HEK293 (cell line): Measurements from ENCODE around the gene LDLRAD4.

Experiments used
- CTCF ChIA-PET: fragments of 350-600 bp; formaldehyde crosslinking; extraction: SDS; loops from one replicate; lab custom pipeline; 2021; ENCODE audit warnings: antibody characterized with exemption; lab: Yijun Ruan, JAX
- POLR2A ChIA-PET: fragments of 300-600 bp; formaldehyde crosslinking; extraction: SDS; loops from one replicate; lab custom pipeline; 2020; ENCODE audit warnings: antibody characterized with exemption, inconsistent platforms; lab: Yijun Ruan, JAX
- H3K27ac ChIP-seq: fragments of 200-500 bp; sonication (Bioruptor generic); 2 replicates; pipeline ENCODE4 v1.5.1; 2014; ENCODE audit warnings: low read depth, low read length, control low read depth, inconsistent platforms; ENCODE audit errors: extremely low read depth
- H3K36me3 ChIP-seq, 2 experiments: fragments of 200-500 bp in 1 of 2; sonication (Bioruptor generic) in 1 of 2; 1 replicate in 1 of 2; 2 replicates in 1 of 2; pipeline ENCODE4 v1.5.1; 2014 to 2017; ENCODE audit warnings: inconsistent platforms in 2 of 2, low read length in 2 of 2; ENCODE audit not compliant: control insufficient read depth in 2 of 2, insufficient read depth in 1 of 2
- H3K4me1 ChIP-seq: fragments of 200-500 bp; sonication (Bioruptor generic); 2 replicates; pipeline ENCODE4 v1.5.1; 2014; ENCODE audit warnings: mild to moderate bottlenecking, low read length, inconsistent platforms; ENCODE audit not compliant: control insufficient read depth, insufficient read depth
- H3K4me3 ChIP-seq: 2 replicates; pipeline ENCODE4 v1.5.1; 2011; ENCODE audit warnings: low read depth, mild to moderate bottlenecking, control low read depth, low read length, moderate library complexity
- H3K9me3 ChIP-seq: fragments of 200-500 bp; sonication (Bioruptor generic); 2 replicates; pipeline ENCODE4 v1.5.1; 2014; ENCODE audit warnings: low read depth, low read length, inconsistent platforms; ENCODE audit not compliant: control insufficient read depth, insufficient read depth
- GLIS1 ChIP-seq: fragments of 450-650 bp; formaldehyde crosslinking; IDR thresholded peaks from 2 replicates; pipeline ENCODE4 v1.5.1; 2016; ENCODE audit warnings: missing biosample characterization, missing genetic modification characterization
- SETDB1 ChIP-seq: IDR thresholded peaks from one replicate; pipeline ENCODE4 v1.6.1; 2017; ENCODE audit warnings: mild to moderate bottlenecking, low read length, moderate library complexity, mixed read lengths; ENCODE audit not compliant: insufficient read length
- TRIM28 ChIP-seq: IDR thresholded peaks from 2 replicates; pipeline ENCODE4 v1.6.1; 2011; ENCODE audit warnings: low read length, control low read depth, borderline replicate concordance
- ZEB2 ChIP-seq: fragments of 450-650 bp; formaldehyde crosslinking; IDR thresholded peaks from 2 replicates; pipeline ENCODE4 v1.5.1; 2016; ENCODE audit warnings: missing biosample characterization, missing genetic modification characterization
- ZFP37 ChIP-seq: fragments of 450-650 bp; formaldehyde crosslinking; IDR thresholded peaks from 2 replicates; pipeline ENCODE4 v1.5.1; 2016; ENCODE audit warnings: missing biosample characterization, missing genetic modification characterization
- ZNF146 ChIP-seq: fragments of 450-650 bp; formaldehyde crosslinking; IDR thresholded peaks from 2 replicates; pipeline ENCODE4 v1.5.1; 2016; ENCODE audit warnings: missing biosample characterization, missing genetic modification characterization
- ZNF174 ChIP-seq: fragments of 450-650 bp; formaldehyde crosslinking; IDR thresholded peaks from 2 replicates; pipeline ENCODE4 v1.5.0; 2017; ENCODE audit warnings: missing biosample characterization, mild to moderate bottlenecking, missing genetic modification characterization
- ZNF211 ChIP-seq: fragments of 450-650 bp; formaldehyde crosslinking; IDR thresholded peaks from 2 replicates; pipeline ENCODE4 v1.5.1; 2016; ENCODE audit warnings: low read depth, missing biosample characterization, missing genetic modification characterization
- ZNF248 ChIP-seq: fragments of 450-650 bp; formaldehyde crosslinking; IDR thresholded peaks from 2 replicates; pipeline ENCODE4 v1.5.1; 2017; ENCODE audit warnings: missing biosample characterization, missing genetic modification characterization
- ZNF324 ChIP-seq: fragments of 450-650 bp; formaldehyde crosslinking; IDR thresholded peaks from 2 replicates; pipeline ENCODE4 v1.5.1; 2016; ENCODE audit warnings: missing biosample characterization, missing genetic modification characterization
- ZNF350 ChIP-seq: fragments of 450-650 bp; formaldehyde crosslinking; IDR thresholded peaks from 2 replicates; pipeline ENCODE4 v1.5.0; 2017; ENCODE audit warnings: missing biosample characterization, mild to moderate bottlenecking, missing genetic modification characterization
- ZNF530 ChIP-seq: fragments of 450-650 bp; formaldehyde crosslinking; IDR thresholded peaks from 2 replicates; pipeline ENCODE4 v1.5.1; 2016; ENCODE audit warnings: low read depth, missing biosample characterization, missing genetic modification characterization
- ZNF555 ChIP-seq: fragments of 450-650 bp; formaldehyde crosslinking; conservative IDR thresholded peaks from 2 replicates; pipeline ENCODE4 v1.5.1; 2017; ENCODE audit warnings: missing biosample characterization, mild to moderate bottlenecking, missing genetic modification characterization, inconsistent platforms
- ZNF621 ChIP-seq: fragments of 450-650 bp; formaldehyde crosslinking; IDR thresholded peaks from 2 replicates; pipeline ENCODE4 v1.5.1; 2017; ENCODE audit warnings: missing biosample characterization, missing genetic modification characterization
- ZNF670 ChIP-seq: fragments of 450-650 bp; formaldehyde crosslinking; IDR thresholded peaks from 2 replicates; pipeline ENCODE4 v1.5.1; 2016; ENCODE audit warnings: missing biosample characterization, missing genetic modification characterization, low read depth
- TF ChIP-seq, protein P1 (sequence below): fragments of 450-650 bp; formaldehyde crosslinking; IDR thresholded peaks from 2 replicates; pipeline ENCODE4 v1.5.1; 2016; ENCODE audit warnings: missing biosample characterization, missing genetic modification characterization
- TF ChIP-seq, protein P2 (sequence below): fragments of 450-650 bp; formaldehyde crosslinking; IDR thresholded peaks from 2 replicates; pipeline ENCODE4 v1.5.1; 2017; ENCODE audit warnings: missing biosample characterization, missing genetic modification characterization
- TF ChIP-seq, protein P3 (sequence below): fragments of 450-650 bp; formaldehyde crosslinking; IDR thresholded peaks from 2 replicates; pipeline ENCODE4 v1.5.1; 2016; ENCODE audit warnings: missing biosample characterization, missing genetic modification characterization
- TF ChIP-seq, protein P4 (sequence below): fragments of 450-650 bp; formaldehyde crosslinking; IDR thresholded peaks from 2 replicates; pipeline ENCODE4 v1.5.1; 2016; ENCODE audit warnings: missing biosample characterization, missing genetic modification characterization
- TF ChIP-seq, protein P5 (sequence below): fragments of 450-650 bp; formaldehyde crosslinking; IDR thresholded peaks from 2 replicates; pipeline ENCODE4 v1.5.1; 2017; ENCODE audit warnings: missing biosample characterization, missing genetic modification characterization
- TF ChIP-seq, protein P6 (sequence below): IDR thresholded peaks from 2 replicates; pipeline ENCODE4 v1.6.1; 2011; ENCODE audit warnings: mild to moderate bottlenecking, low read depth, low read length, borderline replicate concordance
- TF ChIP-seq, protein P7 (sequence below): fragments of 450-650 bp; formaldehyde crosslinking; IDR thresholded peaks from 2 replicates; pipeline ENCODE4 v1.5.0; 2017; ENCODE audit warnings: missing biosample characterization, missing genetic modification characterization, borderline replicate concordance
- TF ChIP-seq, protein P8 (sequence below): fragments of 450-650 bp; formaldehyde crosslinking; optimal IDR thresholded peaks from 2 replicates; pipeline ENCODE3; 2016; ENCODE audit warnings: missing biosample characterization, mild to moderate bottlenecking, missing genetic modification characterization

LDLRAD4 gene

DNA sequence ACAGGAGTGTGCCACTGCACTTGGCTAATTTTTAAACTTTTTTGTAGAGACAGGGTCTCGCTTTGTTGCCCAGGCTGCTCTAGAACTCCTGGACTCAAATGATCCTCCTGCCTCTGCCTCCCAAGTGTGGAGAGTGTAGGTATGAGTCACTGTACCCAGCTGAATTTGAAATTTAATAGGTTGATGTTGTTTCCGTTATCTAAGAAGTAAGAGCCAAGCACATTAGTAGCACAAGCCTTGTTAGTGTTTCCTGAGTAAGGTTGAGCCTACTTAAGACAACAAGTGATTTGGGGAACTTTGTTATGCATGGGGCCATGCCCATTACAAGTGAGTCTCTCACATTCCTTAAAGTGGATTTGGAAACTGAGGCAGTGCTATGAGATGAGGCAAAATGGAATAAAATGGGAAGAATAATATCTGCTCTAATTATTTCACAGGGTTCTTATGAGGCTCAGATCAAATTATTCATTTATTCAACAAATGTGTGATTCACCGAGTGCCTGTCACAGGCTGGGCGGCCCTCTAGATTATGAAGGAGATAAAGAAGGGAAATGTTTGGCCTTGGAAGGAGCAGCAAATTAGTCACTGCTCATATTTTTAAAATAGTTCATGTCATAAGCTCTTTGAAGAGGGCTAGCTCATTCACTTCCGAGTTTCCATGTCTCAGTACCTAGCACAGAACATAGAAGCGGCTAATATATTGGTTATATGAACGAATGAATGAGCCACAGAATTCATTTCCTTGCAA lies 217.2 kb downstream of the LDLRAD4 start (continued):
- TF ChIP-seq, protein P1, sequence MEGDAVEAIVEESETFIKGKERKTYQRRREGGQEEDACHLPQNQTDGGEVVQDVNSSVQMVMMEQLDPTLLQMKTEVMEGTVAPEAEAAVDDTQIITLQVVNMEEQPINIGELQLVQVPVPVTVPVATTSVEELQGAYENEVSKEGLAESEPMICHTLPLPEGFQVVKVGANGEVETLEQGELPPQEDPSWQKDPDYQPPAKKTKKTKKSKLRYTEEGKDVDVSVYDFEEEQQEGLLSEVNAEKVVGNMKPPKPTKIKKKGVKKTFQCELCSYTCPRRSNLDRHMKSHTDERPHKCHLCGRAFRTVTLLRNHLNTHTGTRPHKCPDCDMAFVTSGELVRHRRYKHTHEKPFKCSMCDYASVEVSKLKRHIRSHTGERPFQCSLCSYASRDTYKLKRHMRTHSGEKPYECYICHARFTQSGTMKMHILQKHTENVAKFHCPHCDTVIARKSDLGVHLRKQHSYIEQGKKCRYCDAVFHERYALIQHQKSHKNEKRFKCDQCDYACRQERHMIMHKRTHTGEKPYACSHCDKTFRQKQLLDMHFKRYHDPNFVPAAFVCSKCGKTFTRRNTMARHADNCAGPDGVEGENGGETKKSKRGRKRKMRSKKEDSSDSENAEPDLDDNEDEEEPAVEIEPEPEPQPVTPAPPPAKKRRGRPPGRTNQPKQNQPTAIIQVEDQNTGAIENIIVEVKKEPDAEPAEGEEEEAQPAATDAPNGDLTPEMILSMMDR (tag by site-specific recombination) = no peak
- TF ChIP-seq, protein P2, sequence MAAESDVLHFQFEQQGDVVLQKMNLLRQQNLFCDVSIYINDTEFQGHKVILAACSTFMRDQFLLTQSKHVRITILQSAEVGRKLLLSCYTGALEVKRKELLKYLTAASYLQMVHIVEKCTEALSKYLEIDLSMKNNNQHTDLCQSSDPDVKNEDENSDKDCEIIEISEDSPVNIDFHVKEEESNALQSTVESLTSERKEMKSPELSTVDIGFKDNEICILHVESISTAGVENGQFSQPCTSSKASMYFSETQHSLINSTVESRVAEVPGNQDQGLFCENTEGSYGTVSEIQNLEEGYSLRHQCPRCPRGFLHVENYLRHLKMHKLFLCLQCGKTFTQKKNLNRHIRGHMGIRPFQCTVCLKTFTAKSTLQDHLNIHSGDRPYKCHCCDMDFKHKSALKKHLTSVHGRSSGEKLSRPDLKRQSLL (tag by site-specific recombination) = no peak
- TF ChIP-seq SETDB1 = peak; percentile 19
- TF ChIP-seq, protein P3, sequence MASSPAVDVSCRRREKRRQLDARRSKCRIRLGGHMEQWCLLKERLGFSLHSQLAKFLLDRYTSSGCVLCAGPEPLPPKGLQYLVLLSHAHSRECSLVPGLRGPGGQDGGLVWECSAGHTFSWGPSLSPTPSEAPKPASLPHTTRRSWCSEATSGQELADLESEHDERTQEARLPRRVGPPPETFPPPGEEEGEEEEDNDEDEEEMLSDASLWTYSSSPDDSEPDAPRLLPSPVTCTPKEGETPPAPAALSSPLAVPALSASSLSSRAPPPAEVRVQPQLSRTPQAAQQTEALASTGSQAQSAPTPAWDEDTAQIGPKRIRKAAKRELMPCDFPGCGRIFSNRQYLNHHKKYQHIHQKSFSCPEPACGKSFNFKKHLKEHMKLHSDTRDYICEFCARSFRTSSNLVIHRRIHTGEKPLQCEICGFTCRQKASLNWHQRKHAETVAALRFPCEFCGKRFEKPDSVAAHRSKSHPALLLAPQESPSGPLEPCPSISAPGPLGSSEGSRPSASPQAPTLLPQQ (tag by site-specific recombination) = peak; percentile 89
- TF ChIP-seq ZNF555 (tag by site-specific recombination) = no peak
- no peak for TF ChIP-seq ZNF248 (tag by site-specific recombination)

DNA sequence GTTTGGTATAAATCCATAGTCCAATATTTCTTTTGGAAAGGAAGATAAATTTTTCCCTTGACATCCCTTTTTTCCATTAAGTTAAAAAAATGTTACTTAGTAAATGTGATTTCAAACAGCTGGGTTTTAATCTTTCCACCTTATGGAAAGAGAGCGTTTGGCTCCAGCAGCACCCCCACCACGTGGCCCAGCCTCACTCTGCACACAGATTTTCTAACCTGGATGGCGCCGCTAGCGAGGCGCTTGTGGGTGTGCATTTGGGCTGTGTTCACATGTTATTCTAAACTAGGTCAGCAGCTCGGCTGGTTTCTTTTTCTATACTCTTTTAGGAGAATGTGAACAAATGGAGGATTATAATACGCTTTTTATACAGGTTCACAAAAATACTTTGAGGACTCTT lies 218.0 kb downstream of the LDLRAD4 start:
- H3K4me3 ChIP-seq = no peak overlapping the region
- H3K36me3 ChIP-seq = no peaks in the 10 kb centered on the region
- CTCF ChIA-PET = interaction anchor here (1.1 to 1.6 kb wide), 2 partner anchors 9 to 220 kb away, joined by 3 to 4 read pairs; no protein-coding TSS in a partner anchor
- no peak overlapping the region for H3K27ac ChIP-seq
- TF ChIP-seq, protein P4, sequence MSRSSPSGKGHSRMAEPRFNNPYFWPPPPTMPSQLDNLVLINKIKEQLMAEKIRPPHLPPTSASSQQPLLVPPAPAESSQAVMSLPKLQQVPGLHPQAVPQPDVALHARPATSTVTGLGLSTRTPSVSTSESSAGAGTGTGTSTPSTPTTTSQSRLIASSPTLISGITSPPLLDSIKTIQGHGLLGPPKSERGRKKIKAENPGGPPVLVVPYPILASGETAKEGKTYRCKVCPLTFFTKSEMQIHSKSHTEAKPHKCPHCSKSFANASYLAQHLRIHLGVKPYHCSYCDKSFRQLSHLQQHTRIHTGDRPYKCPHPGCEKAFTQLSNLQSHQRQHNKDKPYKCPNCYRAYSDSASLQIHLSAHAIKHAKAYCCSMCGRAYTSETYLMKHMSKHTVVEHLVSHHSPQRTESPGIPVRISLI (tag by site-specific recombination) = no peak
- TF ChIP-seq, protein P5, sequence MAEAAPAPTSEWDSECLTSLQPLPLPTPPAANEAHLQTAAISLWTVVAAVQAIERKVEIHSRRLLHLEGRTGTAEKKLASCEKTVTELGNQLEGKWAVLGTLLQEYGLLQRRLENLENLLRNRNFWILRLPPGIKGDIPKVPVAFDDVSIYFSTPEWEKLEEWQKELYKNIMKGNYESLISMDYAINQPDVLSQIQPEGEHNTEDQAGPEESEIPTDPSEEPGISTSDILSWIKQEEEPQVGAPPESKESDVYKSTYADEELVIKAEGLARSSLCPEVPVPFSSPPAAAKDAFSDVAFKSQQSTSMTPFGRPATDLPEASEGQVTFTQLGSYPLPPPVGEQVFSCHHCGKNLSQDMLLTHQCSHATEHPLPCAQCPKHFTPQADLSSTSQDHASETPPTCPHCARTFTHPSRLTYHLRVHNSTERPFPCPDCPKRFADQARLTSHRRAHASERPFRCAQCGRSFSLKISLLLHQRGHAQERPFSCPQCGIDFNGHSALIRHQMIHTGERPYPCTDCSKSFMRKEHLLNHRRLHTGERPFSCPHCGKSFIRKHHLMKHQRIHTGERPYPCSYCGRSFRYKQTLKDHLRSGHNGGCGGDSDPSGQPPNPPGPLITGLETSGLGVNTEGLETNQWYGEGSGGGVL (tag by site-specific recombination) = no peak
- TF ChIP-seq, protein P6, sequence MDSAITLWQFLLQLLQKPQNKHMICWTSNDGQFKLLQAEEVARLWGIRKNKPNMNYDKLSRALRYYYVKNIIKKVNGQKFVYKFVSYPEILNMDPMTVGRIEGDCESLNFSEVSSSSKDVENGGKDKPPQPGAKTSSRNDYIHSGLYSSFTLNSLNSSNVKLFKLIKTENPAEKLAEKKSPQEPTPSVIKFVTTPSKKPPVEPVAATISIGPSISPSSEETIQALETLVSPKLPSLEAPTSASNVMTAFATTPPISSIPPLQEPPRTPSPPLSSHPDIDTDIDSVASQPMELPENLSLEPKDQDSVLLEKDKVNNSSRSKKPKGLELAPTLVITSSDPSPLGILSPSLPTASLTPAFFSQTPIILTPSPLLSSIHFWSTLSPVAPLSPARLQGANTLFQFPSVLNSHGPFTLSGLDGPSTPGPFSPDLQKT = no peak
- TF ChIP-seq ZNF324 (tag by site-specific recombination) (no peak), GLIS1 (tag by site-specific recombination) (no peak), ZEB2 (tag by site-specific recombination) (no peak), ZFP37 (tag by site-specific recombination) (no peak), TRIM28 (no peak), ZNF146 (no peak), ZNF621 (no peak), ZNF530 (tag by site-specific recombination) (no peak), ZNF670 (tag by site-specific recombination) (no peak), ZNF211 (tag by site-specific recombination) (no peak), ZNF174 (tag by site-specific recombination) (no peak), ZNF350 (tag by site-specific recombination) (no peak)
- TF ChIP-seq, protein P7, sequence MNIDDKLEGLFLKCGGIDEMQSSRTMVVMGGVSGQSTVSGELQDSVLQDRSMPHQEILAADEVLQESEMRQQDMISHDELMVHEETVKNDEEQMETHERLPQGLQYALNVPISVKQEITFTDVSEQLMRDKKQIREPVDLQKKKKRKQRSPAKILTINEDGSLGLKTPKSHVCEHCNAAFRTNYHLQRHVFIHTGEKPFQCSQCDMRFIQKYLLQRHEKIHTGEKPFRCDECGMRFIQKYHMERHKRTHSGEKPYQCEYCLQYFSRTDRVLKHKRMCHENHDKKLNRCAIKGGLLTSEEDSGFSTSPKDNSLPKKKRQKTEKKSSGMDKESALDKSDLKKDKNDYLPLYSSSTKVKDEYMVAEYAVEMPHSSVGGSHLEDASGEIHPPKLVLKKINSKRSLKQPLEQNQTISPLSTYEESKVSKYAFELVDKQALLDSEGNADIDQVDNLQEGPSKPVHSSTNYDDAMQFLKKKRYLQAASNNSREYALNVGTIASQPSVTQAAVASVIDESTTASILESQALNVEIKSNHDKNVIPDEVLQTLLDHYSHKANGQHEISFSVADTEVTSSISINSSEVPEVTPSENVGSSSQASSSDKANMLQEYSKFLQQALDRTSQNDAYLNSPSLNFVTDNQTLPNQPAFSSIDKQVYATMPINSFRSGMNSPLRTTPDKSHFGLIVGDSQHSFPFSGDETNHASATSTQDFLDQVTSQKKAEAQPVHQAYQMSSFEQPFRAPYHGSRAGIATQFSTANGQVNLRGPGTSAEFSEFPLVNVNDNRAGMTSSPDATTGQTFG (tag by site-specific recombination) = no peak
- TF ChIP-seq, protein P8, sequence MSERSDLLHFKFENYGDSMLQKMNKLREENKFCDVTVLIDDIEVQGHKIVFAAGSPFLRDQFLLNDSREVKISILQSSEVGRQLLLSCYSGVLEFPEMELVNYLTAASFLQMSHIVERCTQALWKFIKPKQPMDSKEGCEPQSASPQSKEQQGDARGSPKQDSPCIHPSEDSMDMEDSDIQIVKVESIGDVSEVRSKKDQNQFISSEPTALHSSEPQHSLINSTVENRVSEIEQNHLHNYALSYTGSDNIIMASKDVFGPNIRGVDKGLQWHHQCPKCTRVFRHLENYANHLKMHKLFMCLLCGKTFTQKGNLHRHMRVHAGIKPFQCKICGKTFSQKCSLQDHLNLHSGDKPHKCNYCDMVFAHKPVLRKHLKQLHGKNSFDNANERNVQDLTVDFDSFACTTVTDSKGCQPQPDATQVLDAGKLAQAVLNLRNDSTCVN (tag by site-specific recombination) = no peak
- POLR2A ChIA-PET = no interaction called here
- peaks cover 10% of the 10 kb centered on the region for H3K4me1 ChIP-seq
- no peaks in the 10 kb centered on the region for H3K9me3 ChIP-seq
